Keratinocyte (primary cell): Measurements from ENCODE around the gene ATMIN. TPM values are rescaled to one million over a fixed set of nuclear protein-coding genes. Genes with fewer than 3 reads are reported as not detected.

ENCODE experiments used
- DNase-seq: peaks from one replicate; pipeline ENCODE4 v3.0.0-alpha.2; 2011; ENCODE audit warnings: low read depth, missing footprints, low spot score
- FAIRE-seq: peaks from 2 replicates; lab custom pipeline; 2011; peaks lifted over from hg19 to GRCh38; lab: Jason Lieb, UNC
- H2AFZ ChIP-seq: 2 replicates; pipeline ENCODE4 v1.6.0; 2012; ENCODE audit warnings: low read length, control low read depth, inconsistent platforms; ENCODE audit not compliant: control insufficient read depth
- H3K27ac ChIP-seq: 2 replicates; pipeline ENCODE4 v1.5.1; 2011; ENCODE audit warnings: low read length; ENCODE audit not compliant: control insufficient read depth, insufficient read depth
- H3K27me3 ChIP-seq: 3 replicates; pipeline ENCODE4 v1.6.0; 2011; ENCODE audit warnings: low read length; ENCODE audit not compliant: control insufficient read depth, insufficient read depth; ENCODE audit errors: extremely low read depth
- H3K36me3 ChIP-seq, 2 experiments: 2 replicates in 1 of 2; 3 replicates in 1 of 2; pipeline ENCODE4 v1.5.1; 2011; ENCODE audit warnings: low read length in 2 of 2, mild to moderate bottlenecking in 1 of 2; ENCODE audit not compliant: control insufficient read depth in 2 of 2, insufficient read depth in 2 of 2; ENCODE audit errors: extremely low read depth in 1 of 2
- H3K4me1 ChIP-seq: 3 replicates; pipeline ENCODE4 v1.5.1; 2011; ENCODE audit warnings: low read length; ENCODE audit not compliant: control insufficient read depth, insufficient read depth; ENCODE audit errors: extremely low read depth
- H3K4me2 ChIP-seq: 3 replicates; pipeline ENCODE4 v1.6.0; 2011; ENCODE audit warnings: low read depth, low read length; ENCODE audit not compliant: control insufficient read depth, insufficient read depth; ENCODE audit errors: extremely low read depth
- H3K4me3 ChIP-seq, 3 experiments: fragments of 200-600 bp in 1 of 3; sonication (generic) in 1 of 3; 2 replicates in 2 of 3; 3 replicates in 1 of 3; pipeline ENCODE4 v1.5.1; 2011 to 2016; ENCODE audit warnings: low read length in 3 of 3, mild to moderate bottlenecking in 3 of 3, control low read depth in 2 of 3, inconsistent platforms in 1 of 3, low read depth in 1 of 3, mixed read lengths in 1 of 3, mixed run types in 1 of 3, moderate library complexity in 1 of 3; ENCODE audit not compliant: control insufficient read depth in 2 of 3, insufficient read depth in 2 of 3; ENCODE audit errors: extremely low read depth in 1 of 3
- H3K79me2 ChIP-seq: 2 replicates; pipeline ENCODE4 v1.6.0; 2012; ENCODE audit warnings: low read length; ENCODE audit not compliant: control insufficient read depth, insufficient read depth
- H3K9ac ChIP-seq: 3 replicates; pipeline ENCODE4 v1.6.0; 2011; ENCODE audit warnings: low read length; ENCODE audit not compliant: control insufficient read depth, insufficient read depth; ENCODE audit errors: extremely low read depth
- H3K9me1 ChIP-seq: 3 replicates; pipeline ENCODE4 v1.6.0; 2011; ENCODE audit warnings: low read length; ENCODE audit not compliant: control insufficient read depth, insufficient read depth; ENCODE audit errors: extremely low read depth
- H3K9me3 ChIP-seq: 2 replicates; pipeline ENCODE4 v1.5.1; 2012; ENCODE audit warnings: low read depth, low read length; ENCODE audit not compliant: control insufficient read depth
- H4K20me1 ChIP-seq: 3 replicates; pipeline ENCODE4 v1.6.0; 2011; ENCODE audit warnings: low read length; ENCODE audit not compliant: control insufficient read depth, insufficient read depth; ENCODE audit errors: extremely low read depth
- CTCF ChIP-seq, 3 experiments: IDR thresholded peaks in 1 of 3; conservative IDR thresholded peaks in 1 of 3; optimal IDR thresholded peaks in 1 of 3; 2 replicates in 2 of 3; 3 replicates in 1 of 3; pipeline versions ENCODE3 to v1.5.1; 2011; ENCODE audit warnings: low read length in 3 of 3, mild to moderate bottlenecking in 3 of 3, moderate library complexity in 2 of 3, control low read depth in 1 of 3, inconsistent platforms in 1 of 3; ENCODE audit not compliant: insufficient read depth in 2 of 3; ENCODE audit errors: extremely low read depth in 1 of 3
- EZH2 ChIP-seq: IDR thresholded peaks from one replicate; pipeline ENCODE4 v1.6.1; 2012; ENCODE audit warnings: inconsistent platforms, mild to moderate bottlenecking, low read length, moderate library complexity
- dilution Hi-C: fragments of 300-500 bp; cut with MboI; formaldehyde crosslinking; loops from one replicate; pipeline ENCODE4 v1.7.0; 2020; ENCODE audit warnings: low sequenced_read_pairs; ENCODE audit not compliant: extremely low pct_ligation_motif_present
- polyA plus RNA-seq, 5 experiments: library from polyadenylated mRNA; depleted of rRNA in 3 of 5; stranded (reverse) in 3 of 5; stranded (forward) in 1 of 5; unstranded in 1 of 5; fragments of >200 nt; gene quantifications; 1 replicate in 1 of 5; 2 replicates in 3 of 5; 3 replicates in 1 of 5; pipeline versions ENCODE4 v1.2.1 to v1.2.3, GENCODE V29; 2011 to 2012; ENCODE audit warnings: missing spikeins in 2 of 5, low read depth in 1 of 5, low replicate concordance in 1 of 5

Gene ATMIN
- polyA plus RNA-seq, 1 donor (not counting 4 experiments of a cell fraction or from before 2014, with no cell fraction given), result 31.2 TPM

- Histone ChIP-seq H3K9ac (no peak overlapping the region), H3K4me2 (no peak overlapping the region), H4K20me1 (no peaks in the 10 kb centered on the region), H3K27ac (no peak overlapping the region), H2AFZ (no peak overlapping the region), H3K9me1 (no peaks in the 10 kb centered on the region), H3K36me3 (peaks cover 0 to 6% of the 10 kb centered on the region in 2 experiments), H3K27me3 (no peaks in the 10 kb centered on the region), H3K4me3 (no peak overlapping the region), H3K9me3 (no peaks in the 10 kb centered on the region), H3K4me1 (peaks cover 21% of the 10 kb centered on the region), H3K79me2 (peaks cover 69% of the 10 kb centered on the region)
- DNase-seq (no peak), FAIRE-seq (no peak)
- TF ChIP-seq CTCF (optimal IDR thresholded peaks at IDR 0.05 in 1 of 3, IDR thresholded peaks at IDR 0.05 in 1 of 3, conservative IDR thresholded peaks at IDR 0.05 in 1 of 3; ENCODE audit: extremely low read depth in 1 of 3, insufficient read depth in 2 of 3, low read length in 3 of 3) (no peak), EZH2 (no peak)
- dilution Hi-C loops, result no loop called here
Observed at GRCh38 chr16:80994451-80994850, 41.2 kb upstream of the ATMIN start.

DNA sequence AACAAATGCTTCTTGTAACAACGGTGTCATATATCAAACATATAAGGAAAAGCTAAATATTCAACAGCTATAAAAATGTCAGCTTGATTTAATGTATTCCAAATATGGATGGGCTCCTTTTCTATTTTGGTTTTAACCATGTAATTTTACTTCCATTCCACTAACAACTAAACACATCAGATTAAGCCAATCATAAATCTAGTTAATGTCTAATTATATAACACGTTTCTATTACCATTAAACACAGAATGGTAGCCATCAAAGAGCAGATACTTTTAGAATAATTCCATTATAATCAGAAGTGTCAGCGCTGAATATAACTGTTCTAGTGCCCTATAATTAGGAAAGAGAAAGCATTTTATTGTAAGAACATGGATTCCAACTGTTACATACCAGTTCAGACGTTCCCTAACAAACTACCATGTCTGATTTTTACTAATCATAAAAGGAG is 38.9 kb upstream of the ATMIN start:
- Histone ChIP-seq H3K9me1 (no peaks in the 10 kb centered on the region), H3K27ac (no peak overlapping the region), H3K4me1 (peaks cover 21% of the 10 kb centered on the region), H3K9ac (no peak overlapping the region), H3K4me2 (no peak overlapping the region), H2AFZ (no peak overlapping the region), H3K27me3 (no peaks in the 10 kb centered on the region), H3K36me3 (no peaks in the 10 kb centered on the region), H4K20me1 (no peaks in the 10 kb centered on the region), H3K4me3 (no peak overlapping the region), H3K9me3 (no peaks in the 10 kb centered on the region), H3K79me2 (peaks cover 72% of the 10 kb centered on the region)
- FAIRE-seq (no peak), DNase-seq (no peak)
- no peak for TF ChIP-seq EZH2
- TF ChIP-seq CTCF (optimal IDR thresholded peaks at IDR 0.05 in 1 of 3, IDR thresholded peaks at IDR 0.05 in 1 of 3, conservative IDR thresholded peaks at IDR 0.05 in 1 of 3; ENCODE audit: extremely low read depth in 1 of 3, insufficient read depth in 2 of 3, low read length in 3 of 3), result no peak
- dilution Hi-C loops, result no loop called here
